HG03196 (cell line): ENCODE measurements around the gene F2RL3.
A peak's percentile ranks its signal among the peaks of the same experiment; 100 is the strongest.

Experiments used
- ATAC-seq: cut with Tn5 transposase; IDR thresholded peaks from one replicate; pipeline ENCODE4 v1.9.1; 2021; ENCODE audit not compliant: unreplicated experiment

F2RL3 gene

DNA sequence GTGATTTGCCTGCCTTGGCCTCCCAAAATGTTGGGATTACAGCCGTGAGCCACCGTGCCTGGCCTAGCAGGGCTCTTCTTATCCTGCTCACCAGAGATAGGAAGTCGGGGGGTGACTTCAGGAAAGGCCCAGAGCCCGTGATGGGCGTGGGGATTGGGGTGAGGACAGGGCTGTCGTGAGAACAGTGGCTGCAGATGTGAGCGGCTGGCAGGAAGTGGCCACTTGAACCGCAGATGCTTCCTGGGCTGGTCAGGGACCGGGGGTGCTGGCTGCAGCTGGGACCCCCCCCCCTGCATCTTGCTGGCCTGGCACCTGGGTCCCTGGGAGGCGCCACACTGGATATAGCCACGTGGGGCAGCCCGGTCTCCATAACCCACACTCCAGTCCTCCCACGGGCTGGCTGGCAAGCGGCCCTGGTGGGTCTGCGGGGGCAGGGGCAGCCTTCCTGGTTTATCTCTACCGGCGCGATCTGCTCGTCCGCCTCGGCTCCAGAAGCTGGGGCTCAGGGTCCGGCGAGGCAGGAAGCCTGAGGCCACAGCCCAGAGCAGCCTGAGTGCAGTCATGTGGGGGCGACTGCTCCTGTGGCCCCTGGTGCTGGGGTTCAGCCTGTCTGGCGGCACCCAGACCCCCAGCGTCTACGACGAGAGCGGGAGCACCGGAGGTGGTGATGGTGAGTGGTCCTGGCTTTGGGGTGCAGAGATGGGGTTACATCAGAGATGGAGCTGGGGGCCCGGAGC lies at the start of gene F2RL3:
Gene F2RL3, plus strand, starts transcription at position 371 of the 737 bp plus-strand sequence. Its CDS starts 191 bp downstream, at position 562.
- peak; percentile 35 for ATAC-seq

DNA sequence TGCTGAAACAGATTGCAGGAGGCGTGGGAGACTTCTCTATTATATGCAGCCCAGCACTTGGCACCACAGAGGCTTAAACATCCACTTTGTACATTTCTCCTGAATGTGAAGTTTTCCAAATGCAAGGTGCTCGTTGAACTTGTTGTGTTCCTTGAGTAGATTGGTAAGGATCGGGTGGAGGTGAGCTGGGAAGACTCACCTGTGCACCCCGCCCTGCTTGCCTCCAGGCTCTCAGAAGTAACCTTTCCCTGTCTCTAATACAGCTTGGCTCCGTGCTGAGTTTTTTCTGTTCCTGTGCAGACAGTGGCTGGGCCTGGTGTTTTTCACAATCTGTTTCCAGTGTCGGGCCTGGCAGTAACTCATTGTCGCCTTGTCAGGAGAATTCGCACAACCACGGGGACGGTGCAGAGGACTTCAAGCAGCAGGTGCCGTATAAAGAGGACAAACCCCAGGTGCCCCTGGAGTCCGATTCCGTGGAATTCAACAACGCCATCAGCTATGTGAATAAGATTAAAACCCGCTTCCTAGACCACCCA lies 47.3 kb upstream of the F2RL3 start:
- ATAC-seq, result no peak

DNA sequence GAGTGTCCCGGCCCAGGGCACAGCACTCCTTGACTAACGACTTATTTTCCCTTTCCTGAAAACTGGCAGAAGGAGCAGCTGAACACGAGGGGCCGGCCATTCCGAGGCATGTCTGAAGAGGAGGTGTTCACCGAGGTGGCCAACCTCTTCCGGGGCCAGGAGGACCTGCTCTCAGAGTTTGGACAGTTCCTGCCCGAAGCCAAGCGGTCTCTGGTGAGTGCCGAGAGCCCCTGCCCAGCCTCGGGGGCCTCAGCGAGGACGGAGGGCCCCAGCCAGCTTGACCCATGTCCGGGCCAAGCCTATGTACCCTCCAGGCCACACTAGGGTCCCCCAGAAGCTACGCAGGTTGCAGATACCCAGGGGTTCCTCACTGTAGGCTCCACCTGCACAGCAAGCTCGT lies 41.9 kb upstream of the F2RL3 start:
- ATAC-seq, result no peak

DNA sequence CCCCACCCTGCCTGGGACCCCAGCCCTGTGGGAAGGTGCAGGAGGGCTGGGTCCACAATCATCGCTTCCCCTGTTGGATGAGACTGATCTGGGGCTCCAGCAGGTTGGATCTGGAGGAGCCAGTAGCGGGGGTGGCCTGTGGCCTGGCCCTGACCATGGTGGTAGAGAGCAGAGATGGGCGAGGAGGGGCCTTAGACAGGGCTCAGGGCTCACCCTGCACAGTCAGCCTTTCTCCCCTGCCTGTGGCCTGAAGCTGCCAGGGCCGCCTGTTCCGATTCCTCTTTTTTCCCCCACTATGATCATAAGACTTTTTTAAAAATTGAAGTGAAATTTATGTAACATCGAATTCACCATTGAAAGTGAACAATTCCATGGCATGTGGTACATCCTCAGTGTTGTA lies 41.4 kb upstream of the F2RL3 start:
- no peak for ATAC-seq

DNA sequence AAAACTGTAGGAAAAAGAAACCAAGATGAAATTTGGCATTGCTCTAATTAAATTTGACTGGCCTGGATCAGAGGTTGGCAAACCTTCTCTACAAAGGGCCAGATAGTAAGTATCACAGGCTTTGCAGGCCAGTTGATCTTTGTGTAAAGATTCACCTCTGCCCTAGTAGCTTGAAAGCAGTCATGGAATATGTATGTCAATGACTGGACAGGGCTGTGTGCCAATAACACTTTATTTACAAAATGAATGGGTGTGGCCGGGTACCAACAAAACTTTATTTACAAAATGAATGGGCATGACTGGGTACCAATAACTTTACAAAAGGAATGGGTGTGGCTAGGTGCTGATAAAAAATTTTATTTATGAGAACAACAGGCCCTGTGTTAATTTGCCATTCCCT lies 39.6 kb upstream of the F2RL3 start:
- no peak for ATAC-seq

DNA sequence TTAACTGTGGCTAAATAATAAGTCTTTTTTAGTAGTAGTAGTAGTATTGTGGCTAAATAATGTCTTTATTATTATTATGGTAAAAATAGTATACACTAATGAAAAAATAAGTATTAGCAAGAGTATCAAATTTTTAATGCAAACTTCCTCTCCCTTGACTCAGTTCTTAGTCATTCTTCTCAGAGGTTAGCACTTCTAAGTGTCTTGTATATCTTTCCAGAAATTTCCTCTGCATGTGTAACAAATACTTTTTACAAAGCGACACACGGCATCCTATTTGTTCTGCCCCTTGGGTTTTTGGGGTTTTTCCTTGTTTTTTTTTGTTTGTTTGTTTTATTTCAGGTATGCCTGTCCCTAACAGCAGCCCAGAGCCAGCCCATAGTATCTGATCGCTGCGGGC lies 38.7 kb upstream of the F2RL3 start:
- no peak for ATAC-seq

DNA sequence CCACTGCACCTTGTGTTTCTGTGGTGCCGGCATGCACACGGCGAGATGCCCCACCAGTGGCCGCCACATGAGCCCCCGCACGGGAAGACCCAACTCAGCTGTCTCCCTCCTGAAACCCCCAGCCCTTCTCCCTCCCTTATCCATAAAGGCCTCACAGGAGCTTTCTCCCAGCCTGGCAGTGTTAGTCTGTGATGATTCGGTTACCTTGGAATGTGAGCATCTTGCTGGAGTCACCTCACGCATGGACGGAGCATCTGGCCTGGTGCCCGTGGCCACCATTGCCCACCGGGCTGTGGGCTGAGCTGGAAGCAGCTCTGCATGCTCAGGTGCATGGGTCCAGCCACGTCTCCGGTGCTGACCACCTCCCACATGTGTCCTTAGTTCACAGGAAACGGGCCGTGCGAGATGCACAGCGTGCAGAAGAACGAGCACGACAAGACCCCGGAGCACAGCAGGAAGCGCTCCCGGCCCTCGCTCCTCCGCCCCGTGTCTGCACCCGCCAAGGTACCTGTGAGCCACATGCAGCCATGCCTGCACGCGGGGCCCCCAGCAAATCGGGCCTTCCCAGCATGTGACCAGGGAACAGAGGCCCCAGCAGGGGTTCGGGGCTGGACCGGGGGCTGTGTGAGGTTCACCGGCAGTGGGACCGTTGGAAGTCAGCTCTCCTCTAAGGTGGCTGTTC lies 37.6 kb upstream of the F2RL3 start:
- no peak for ATAC-seq

DNA sequence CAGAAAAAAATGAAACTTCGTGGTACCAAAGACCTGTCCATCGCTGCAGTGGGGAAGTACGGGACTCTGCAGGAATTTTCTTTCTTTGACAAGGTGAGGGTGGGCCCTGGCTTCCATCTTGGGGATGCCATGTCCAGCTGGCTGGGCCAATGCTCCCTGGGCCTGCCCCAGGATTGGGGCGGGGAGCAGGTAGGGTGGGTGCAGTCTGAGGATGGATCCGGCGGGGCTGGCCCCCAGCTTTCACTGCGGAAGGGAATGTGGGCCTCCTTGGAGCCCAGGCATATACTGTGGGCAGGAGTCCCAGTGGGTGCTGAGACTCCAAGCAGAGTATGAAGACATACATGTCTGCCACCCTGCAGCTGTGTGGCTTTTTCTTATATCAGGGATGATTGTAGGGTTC lies 35.7 kb upstream of the F2RL3 start:
- no peak for ATAC-seq

DNA sequence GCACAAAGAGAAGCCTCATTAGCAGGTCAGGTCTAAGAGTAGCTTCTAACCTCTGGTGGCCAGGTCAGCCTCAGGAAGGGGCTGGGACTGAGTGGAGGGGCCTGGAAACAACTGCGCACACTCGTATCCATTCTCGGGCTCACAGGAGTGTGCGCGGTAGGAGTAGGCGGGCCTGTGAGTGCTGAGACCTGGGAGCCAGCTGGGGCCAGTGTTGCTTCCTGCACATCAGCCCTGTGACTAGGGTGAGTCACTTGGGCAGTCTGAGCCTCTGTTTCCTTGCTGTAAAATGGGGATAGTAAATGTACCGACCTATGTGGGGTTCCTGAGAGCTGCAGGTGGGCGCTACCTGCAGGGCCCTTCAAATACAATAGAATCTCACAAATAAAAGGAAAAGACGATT lies 32.7 kb upstream of the F2RL3 start:
- ATAC-seq, result no peak

DNA sequence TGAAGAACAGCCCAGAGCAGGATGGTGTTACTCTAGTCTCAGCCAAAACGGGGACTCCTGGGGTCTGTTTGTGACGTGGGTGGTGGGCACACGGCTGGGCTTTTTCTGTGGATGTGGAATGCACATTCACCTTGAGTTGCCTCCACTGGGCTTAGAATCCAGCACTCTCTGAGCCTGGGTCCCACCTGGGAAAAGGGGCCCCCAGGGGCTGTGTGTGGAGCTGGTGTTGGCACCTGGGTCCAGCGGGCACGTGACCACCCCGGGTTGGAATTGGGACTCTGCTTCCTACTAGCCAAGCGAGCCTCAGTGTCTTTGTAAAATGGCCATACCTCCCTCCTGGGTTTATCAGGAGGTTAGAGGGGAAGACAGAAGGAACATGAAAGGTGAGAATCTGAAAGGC lies 29.2 kb upstream of the F2RL3 start:
- no peak for ATAC-seq

DNA sequence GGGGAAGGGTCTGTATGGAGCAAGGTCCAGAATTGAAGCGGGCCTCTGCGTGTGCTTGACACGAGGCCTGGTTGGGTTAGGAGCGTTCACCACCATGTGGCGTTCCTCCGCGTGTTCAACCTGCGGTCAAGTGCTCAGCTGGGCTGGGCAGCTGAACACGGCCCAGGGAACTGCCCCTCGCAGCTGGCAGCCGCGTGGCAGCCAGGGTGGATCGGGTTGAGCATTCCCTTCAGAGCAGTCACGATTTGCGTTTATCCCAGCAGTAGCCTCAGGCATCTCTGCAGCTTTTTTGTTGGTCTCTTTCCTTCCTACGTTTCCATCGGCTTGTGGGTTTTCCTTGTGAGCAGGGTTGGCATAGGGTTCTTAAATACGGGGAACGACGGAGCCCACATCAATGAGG lies 28.7 kb upstream of the F2RL3 start:
- ATAC-seq, result no peak

DNA sequence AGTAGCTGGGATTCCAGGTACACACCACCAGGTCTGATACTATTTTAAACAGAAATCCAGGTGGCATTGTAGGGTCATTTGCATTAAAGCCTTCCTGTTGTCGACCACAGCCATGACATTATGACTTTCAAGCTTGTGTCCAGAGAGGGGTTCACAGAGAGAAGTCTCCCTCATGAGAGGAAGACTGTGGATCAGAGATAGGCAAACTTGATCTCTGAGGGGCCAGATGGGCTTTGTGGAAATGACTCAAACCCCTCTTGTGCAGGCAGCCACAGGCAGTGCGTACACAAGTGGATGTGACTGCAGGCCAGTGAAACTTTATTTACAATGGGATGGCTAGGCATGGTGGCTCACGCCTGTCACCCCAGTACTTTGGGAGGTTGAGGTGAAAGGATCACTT lies 27.8 kb upstream of the F2RL3 start:
- ATAC-seq, result no peak

DNA sequence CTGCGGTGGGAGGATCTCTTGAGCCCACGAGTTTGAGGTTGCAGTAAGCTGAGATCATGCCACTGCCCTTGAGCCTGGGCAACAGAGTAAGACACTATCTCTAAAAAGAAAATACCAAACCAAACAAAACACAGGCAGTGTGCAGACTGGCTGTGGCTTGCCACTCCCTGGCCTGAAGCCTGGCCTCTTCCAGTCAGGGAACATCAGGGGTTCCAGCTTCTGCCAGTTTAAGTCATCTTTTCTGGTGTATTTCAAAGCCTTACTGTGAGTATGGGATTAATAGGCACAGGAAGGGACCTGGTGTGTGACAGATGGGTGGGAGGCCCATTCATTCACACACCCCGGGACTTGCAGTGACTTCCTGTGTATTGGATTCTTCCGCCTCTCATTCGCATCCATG lies 27.0 kb upstream of the F2RL3 start:
- ATAC-seq, result no peak

DNA sequence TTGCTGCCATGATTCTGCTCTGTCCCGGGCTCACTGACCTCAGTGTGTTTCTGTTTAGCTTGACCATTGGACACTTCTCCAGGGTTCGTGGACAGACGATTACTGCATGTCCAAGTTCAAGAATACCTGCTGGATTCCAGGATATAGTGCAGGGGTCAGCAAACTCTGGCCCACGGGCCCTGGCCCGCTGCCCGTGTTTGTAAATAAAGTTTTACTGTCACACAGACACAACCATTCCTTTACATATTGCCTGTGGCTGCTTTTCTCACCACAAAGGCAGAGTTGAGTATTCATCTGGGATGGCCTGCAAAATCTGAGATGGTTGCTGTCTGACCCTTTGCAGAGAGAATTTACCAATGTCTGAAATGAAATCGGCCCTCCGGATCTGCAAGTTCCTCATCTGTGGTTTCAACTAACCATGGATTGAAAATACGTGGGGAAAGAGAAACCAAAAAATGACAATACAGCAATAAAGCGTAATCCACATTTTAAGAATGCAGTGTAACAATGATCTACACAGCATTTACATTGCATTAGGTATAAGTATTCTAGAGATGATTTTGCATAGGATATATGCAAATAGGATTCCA lies 25.9 kb upstream of the F2RL3 start:
- no peak for ATAC-seq

DNA sequence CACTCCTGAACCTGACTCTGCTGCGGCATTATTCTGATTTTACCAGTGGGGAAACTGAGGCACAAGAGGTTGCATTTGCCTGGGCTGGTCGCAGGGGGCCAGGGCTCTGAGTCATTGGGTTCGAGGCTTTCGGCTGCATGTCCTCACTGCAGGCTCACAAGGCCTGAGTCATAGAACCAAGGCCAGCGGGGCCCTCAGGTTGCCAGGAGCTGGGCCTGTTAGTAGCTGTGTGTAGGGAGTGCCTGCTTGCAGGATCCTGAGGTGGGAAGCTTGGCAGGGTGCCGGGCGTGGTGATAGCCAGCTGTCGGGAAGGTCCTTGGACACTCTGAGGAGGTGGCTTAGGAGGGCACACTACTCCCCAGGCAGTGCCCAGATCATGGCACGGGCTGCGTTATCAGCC lies 21.6 kb upstream of the F2RL3 start:
- ATAC-seq, result no peak

DNA sequence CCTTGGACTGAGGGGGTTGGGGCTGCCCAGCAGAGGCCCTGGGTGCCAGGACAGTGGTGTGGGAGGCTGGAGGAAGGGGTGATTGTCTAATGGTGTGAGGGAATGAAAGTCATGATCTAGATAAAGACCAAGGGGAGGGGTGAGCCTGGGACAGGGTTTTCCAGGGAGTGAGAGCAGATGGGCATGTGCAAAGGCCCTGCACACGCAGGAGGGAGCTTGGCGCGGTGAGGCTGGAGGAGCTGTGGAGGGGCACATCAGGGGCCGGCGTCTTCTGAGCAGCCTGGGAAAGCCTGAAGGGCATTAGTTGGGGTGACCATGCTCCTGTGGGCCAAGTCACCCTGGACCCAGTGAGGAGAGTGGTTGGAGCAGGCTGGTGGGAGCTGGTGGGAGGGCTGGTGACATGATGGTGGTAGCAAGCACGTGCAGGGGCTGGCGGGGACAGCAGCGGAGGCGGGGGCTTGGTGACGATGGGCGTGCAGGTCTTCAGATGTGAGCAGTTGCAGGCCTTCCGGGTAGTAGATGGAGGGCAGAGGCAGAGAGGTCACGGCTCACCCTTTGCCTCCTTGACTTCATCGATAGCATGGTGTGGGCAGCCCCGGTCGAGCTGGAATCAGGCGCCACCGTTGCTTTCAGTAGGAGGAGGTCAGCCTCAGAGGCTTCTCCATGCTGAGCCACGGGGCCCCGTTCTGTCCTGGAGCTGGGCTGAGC lies 20.2 kb upstream of the F2RL3 start:
- ATAC-seq, result no peak

DNA sequence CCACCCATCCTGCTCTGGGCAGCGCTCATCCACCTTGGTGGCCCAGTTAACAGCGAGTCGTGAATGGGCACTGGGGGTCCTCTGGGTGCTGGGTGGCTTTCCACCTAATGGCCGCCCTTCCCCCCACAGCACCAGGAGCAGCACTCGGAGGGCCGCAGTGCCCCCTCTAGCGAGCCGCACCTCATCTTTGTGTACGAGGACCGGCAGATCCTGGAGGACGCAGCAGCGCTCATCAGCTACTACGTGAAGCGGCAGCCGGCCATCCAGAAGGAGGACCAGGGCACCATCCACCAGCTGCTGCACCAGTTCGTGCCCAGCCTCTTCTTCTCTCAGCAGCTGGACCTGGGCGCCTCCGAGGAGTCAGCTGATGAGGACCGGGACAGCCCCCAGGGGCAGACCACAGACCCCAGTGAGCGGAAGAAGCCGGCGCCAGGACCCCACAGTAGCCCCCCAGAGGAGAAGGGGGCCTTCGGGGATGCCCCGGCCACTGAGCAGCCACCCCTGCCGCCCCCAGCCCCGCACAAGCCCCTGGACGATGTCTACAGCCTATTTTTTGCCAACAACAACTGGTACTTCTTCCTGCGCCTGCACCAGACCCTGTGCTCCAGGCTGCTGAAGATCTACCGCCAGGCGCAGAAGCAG lies 19.3 kb upstream of the F2RL3 start:
- no peak for ATAC-seq

DNA sequence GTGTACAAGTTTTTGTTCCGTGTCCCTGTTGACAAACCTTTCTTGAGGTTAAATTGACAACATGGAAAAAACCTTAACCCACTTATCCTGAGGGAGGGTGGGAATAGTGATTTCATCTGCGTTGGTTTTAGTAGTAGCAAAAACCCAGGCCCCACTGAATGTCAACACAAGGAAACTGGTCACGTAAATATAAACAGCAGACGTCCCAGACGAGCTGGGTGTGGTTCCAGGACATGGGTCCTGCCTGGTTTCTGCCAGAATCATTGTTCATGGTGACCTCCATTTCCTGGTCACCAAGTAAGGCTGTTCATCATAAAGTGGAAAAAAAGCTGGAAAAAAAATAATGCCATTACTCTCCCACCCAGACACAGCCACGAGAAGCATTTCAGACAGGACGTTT lies 16.9 kb upstream of the F2RL3 start:
- ATAC-seq, result no peak

DNA sequence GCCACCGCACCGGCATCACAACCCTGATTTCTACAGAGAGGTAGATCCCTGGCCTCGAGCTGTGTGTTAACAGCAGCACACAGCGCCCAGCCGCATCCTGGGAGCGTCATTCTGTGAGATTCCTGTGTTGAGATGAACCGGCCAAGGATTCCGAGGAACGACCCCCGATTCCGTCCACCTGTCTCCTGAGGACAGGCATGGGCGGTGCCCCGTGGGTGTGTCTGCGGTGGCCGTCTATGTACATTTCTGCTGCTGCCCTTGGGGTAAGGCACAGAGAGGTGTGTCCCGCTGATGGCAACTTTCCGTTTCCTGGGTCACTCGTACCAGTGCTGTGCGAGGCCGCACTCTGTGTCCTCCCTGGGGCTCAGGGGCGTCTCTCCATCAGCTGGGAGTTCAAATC lies 16.1 kb upstream of the F2RL3 start:
- no peak for ATAC-seq

DNA sequence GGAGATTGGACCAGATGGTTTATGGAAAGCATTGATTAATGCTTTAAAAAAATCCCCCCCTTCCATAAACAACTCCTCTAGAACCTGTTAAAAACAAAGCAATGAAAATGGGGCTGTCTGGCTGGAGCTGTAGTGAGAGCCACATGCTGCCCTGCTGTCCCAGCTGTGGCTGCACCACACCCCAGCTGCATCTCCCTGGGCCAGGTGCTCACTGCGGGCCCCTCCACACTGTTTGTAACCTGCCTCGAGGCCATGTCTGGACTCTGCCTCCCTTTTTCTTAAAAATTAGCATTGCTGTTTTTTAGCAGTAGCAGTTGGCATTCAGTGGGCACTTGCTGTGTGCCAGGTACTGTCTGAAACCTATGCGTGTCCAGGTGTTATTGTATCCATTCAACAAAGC lies 15.2 kb upstream of the F2RL3 start:
- ATAC-seq, result no peak
